Measurements from ENCODE around the gene ITPRID2. TPM values are rescaled to one million over a fixed set of nuclear protein-coding genes. Genes with fewer than 3 reads are reported as not detected.

Gene ITPRID2
- total and polyA plus RNA-seq, 10 of the 15 experiments (the other 5 are each of a cell fraction or from before 2014, with no cell fraction given) = 4.7 to 23.7 (median 13.1) TPM

DNA sequence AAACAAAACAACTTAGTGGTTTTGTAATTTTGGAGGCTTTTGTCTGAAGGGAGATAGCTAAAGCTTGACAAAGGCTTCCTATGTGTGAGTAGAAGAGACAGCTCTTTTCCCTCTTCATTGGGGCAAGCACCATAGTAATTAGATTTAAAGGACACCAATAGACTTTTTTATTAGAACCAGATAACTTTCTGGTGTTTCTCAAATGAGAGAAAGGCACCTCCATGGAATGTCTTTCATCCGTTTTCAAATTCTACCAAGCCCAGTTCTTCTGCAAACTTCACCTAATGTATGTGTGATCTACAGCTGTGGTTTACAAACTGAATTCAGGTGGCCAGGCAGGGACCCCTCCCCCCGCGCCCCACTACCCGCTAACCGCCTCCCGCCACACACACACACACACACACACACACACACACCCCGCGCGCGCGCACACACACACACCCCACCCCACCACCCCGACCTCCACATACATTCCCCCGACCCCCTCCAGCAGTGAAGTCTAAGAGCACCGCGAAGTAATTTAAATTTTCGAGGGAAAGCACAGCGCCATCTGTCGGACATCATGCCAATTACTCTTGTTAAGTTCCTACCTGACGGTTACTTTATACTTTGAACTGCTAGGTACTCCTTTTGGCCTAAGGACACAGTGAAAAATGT lies 62.5 kb downstream of the ITPRID2 start (continued):
- TF ChIP-seq, protein P1, sequence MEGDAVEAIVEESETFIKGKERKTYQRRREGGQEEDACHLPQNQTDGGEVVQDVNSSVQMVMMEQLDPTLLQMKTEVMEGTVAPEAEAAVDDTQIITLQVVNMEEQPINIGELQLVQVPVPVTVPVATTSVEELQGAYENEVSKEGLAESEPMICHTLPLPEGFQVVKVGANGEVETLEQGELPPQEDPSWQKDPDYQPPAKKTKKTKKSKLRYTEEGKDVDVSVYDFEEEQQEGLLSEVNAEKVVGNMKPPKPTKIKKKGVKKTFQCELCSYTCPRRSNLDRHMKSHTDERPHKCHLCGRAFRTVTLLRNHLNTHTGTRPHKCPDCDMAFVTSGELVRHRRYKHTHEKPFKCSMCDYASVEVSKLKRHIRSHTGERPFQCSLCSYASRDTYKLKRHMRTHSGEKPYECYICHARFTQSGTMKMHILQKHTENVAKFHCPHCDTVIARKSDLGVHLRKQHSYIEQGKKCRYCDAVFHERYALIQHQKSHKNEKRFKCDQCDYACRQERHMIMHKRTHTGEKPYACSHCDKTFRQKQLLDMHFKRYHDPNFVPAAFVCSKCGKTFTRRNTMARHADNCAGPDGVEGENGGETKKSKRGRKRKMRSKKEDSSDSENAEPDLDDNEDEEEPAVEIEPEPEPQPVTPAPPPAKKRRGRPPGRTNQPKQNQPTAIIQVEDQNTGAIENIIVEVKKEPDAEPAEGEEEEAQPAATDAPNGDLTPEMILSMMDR (IDR thresholded peaks at IDR 0.05 in 2 of 3, conservative IDR thresholded peaks at IDR 0.05 in 1 of 3; ENCODE audit: control insufficient read depth in 2 of 3, extremely low read depth in 1 of 3, insufficient read depth in 1 of 3, low read depth in 3 of 3, low read length in 3 of 3) = peak; percentile 63 to 69 (median 66)
- no peak for TF ChIP-seq RAD51 (IDR thresholded peaks at IDR 0.05)
- TF ChIP-seq TCF7 (IDR thresholded peaks at IDR 0.05; ENCODE audit: borderline replicate concordance) = no peak
- TF ChIP-seq SMAD1 (IDR thresholded peaks at IDR 0.05; ENCODE audit: low read depth, partially characterized antibody) = no peak
- TF ChIP-seq NFYA (IDR thresholded peaks at IDR 0.05; ENCODE audit: borderline replicate concordance, low read depth, low read length) = no peak
- TF ChIP-seq, protein P2, sequence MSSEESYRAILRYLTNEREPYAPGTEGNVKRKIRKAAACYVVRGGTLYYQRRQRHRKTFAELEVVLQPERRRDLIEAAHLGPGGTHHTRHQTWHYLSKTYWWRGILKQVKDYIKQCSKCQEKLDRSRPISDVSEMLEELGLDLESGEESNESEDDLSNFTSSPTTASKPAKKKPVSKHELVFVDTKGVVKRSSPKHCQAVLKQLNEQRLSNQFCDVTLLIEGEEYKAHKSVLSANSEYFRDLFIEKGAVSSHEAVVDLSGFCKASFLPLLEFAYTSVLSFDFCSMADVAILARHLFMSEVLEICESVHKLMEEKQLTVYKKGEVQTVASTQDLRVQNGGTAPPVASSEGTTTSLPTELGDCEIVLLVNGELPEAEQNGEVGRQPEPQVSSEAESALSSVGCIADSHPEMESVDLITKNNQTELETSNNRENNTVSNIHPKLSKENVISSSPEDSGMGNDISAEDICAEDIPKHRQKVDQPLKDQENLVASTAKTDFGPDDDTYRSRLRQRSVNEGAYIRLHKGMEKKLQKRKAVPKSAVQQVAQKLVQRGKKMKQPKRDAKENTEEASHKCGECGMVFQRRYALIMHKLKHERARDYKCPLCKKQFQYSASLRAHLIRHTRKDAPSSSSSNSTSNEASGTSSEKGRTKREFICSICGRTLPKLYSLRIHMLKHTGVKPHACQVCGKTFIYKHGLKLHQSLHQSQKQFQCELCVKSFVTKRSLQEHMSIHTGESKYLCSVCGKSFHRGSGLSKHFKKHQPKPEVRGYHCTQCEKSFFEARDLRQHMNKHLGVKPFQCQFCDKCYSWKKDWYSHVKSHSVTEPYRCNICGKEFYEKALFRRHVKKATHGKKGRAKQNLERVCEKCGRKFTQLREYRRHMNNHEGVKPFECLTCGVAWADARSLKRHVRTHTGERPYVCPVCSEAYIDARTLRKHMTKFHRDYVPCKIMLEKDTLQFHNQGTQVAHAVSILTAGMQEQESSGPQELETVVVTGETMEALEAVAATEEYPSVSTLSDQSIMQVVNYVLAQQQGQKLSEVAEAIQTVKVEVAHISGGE (CRISPR knock-in tag; IDR thresholded peaks at IDR 0.05) = no peak
- TF ChIP-seq EP300 (IDR thresholded peaks at IDR 0.05; ENCODE audit: borderline replicate concordance in 1 of 2, control insufficient read depth in 1 of 2, low read depth in 2 of 2, low read length in 2 of 2) = no peak
- TF ChIP-seq FOXM1 (IDR thresholded peaks at IDR 0.05; ENCODE audit: low read depth, low read length) = no peak
- no peak for TF ChIP-seq ZNF24 (IDR thresholded peaks at IDR 0.05)
- TF ChIP-seq, protein P3, sequence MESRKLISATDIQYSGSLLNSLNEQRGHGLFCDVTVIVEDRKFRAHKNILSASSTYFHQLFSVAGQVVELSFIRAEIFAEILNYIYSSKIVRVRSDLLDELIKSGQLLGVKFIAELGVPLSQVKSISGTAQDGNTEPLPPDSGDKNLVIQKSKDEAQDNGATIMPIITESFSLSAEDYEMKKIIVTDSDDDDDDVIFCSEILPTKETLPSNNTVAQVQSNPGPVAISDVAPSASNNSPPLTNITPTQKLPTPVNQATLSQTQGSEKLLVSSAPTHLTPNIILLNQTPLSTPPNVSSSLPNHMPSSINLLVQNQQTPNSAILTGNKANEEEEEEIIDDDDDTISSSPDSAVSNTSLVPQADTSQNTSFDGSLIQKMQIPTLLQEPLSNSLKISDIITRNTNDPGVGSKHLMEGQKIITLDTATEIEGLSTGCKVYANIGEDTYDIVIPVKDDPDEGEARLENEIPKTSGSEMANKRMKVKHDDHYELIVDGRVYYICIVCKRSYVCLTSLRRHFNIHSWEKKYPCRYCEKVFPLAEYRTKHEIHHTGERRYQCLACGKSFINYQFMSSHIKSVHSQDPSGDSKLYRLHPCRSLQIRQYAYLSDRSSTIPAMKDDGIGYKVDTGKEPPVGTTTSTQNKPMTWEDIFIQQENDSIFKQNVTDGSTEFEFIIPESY (IDR thresholded peaks at IDR 0.05) = 0 out of 2 replicates have a peak, but pooled peaks have one; percentile 35
- no peak for TF ChIP-seq ZZZ3 (IDR thresholded peaks at IDR 0.05; ENCODE audit: control insufficient read depth, insufficient read length, low read depth)
- TF ChIP-seq, protein P4, sequence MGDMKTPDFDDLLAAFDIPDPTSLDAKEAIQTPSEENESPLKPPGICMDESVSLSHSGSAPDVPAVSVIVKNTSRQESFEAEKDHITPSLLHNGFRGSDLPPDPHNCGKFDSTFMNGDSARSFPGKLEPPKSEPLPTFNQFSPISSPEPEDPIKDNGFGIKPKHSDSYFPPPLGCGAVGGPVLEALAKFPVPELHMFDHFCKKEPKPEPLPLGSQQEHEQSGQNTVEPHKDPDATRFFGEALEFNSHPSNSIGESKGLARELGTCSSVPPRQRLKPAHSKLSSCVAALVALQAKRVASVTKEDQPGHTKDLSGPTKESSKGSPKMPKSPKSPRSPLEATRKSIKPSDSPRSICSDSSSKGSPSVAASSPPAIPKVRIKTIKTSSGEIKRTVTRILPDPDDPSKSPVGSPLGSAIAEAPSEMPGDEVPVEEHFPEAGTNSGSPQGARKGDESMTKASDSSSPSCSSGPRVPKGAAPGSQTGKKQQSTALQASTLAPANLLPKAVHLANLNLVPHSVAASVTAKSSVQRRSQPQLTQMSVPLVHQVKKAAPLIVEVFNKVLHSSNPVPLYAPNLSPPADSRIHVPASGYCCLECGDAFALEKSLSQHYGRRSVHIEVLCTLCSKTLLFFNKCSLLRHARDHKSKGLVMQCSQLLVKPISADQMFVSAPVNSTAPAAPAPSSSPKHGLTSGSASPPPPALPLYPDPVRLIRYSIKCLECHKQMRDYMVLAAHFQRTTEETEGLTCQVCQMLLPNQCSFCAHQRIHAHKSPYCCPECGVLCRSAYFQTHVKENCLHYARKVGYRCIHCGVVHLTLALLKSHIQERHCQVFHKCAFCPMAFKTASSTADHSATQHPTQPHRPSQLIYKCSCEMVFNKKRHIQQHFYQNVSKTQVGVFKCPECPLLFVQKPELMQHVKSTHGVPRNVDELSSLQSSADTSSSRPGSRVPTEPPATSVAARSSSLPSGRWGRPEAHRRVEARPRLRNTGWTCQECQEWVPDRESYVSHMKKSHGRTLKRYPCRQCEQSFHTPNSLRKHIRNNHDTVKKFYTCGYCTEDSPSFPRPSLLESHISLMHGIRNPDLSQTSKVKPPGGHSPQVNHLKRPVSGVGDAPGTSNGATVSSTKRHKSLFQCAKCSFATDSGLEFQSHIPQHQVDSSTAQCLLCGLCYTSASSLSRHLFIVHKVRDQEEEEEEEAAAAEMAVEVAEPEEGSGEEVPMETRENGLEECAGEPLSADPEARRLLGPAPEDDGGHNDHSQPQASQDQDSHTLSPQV (IDR thresholded peaks at IDR 0.05) = no peak
- no peak for TF ChIP-seq GABPA (IDR thresholded peaks at IDR 0.05; ENCODE audit: low read depth)
